ENCODE data around the gene PTPRC. TPM values are rescaled to one million over a fixed set of nuclear protein-coding genes. Genes with fewer than 3 reads are reported as not detected.

Gene PTPRC
- total RNA-seq, 1 donor from 2014 or later = 2.9 TPM

- no peak for DNase-seq (ENCODE audit: low spot score in 2 of 2)
- no peak for FAIRE-seq
Measured at GRCh38 chr1:198642983-198643382, 4.1 kb downstream of the PTPRC start.

GRCh38 chr1:198643808-198644207, 5.0 kb downstream of the PTPRC start:
- no peak for FAIRE-seq

GRCh38 chr1:198647055-198647454, 8.2 kb downstream of the PTPRC start:
- DNase-seq (ENCODE audit: low spot score in 2 of 2) (no peak), FAIRE-seq (no peak)

More at GRCh38 chr1:198643808-198644207, 5.0 kb downstream of the PTPRC start:
- DNase-seq (ENCODE audit: low spot score in 2 of 2) = no peak

GRCh38 chr1:198648592-198648991, 9.8 kb downstream of the PTPRC start:
- DNase-seq (ENCODE audit: low spot score in 2 of 2) = no peak
- no peak for FAIRE-seq

- no peak for DNase-seq (ENCODE audit: low spot score in 2 of 2)
- no peak for FAIRE-seq
Measured at GRCh38 chr1:198649232-198649967, 10.6 kb downstream of the PTPRC start.

- no peak for DNase-seq (ENCODE audit: low spot score in 2 of 2)
- FAIRE-seq = no peak
Measured at GRCh38 chr1:198649968-198650338, 11.1 kb downstream of the PTPRC start.

GRCh38 chr1:198650506-198650905, 11.7 kb downstream of the PTPRC start:
- DNase-seq (ENCODE audit: low spot score in 2 of 2) (no peak), FAIRE-seq (no peak)

- DNase-seq (ENCODE audit: low spot score in 2 of 2) (no peak), FAIRE-seq (no peak)
Measured at GRCh38 chr1:198651650-198652400, 13.0 kb downstream of the PTPRC start.

- no peak for FAIRE-seq
- no peak for DNase-seq (ENCODE audit: low spot score in 2 of 2)
Measured at GRCh38 chr1:198653808-198654413, 15.1 kb downstream of the PTPRC start.

- FAIRE-seq = no peak
- DNase-seq (ENCODE audit: low spot score in 2 of 2) = no peak
Measured at GRCh38 chr1:198655459-198656121, 16.8 kb downstream of the PTPRC start.

- FAIRE-seq (no peak), DNase-seq (ENCODE audit: low spot score in 2 of 2) (no peak)
Measured at GRCh38 chr1:198656500-198656932, 17.7 kb downstream of the PTPRC start.

GRCh38 chr1:198657550-198658064, 18.8 kb downstream of the PTPRC start:
- FAIRE-seq (no peak), DNase-seq (ENCODE audit: low spot score in 2 of 2) (no peak)

- FAIRE-seq = no peak
- DNase-seq (ENCODE audit: low spot score in 2 of 2) = no peak
Measured at GRCh38 chr1:198660341-198661261, 21.8 kb downstream of the PTPRC start.

- DNase-seq (ENCODE audit: low spot score in 2 of 2) (no peak), FAIRE-seq (no peak)
Measured at GRCh38 chr1:198662821-198663220, 24.0 kb downstream of the PTPRC start.

- DNase-seq (ENCODE audit: low spot score in 2 of 2) (no peak), FAIRE-seq (no peak)
Measured at GRCh38 chr1:198664068-198664788, 25.4 kb downstream of the PTPRC start.

- FAIRE-seq (no peak), DNase-seq (ENCODE audit: low spot score in 2 of 2) (no peak)
Measured at GRCh38 chr1:198667186-198667585, 28.3 kb downstream of the PTPRC start.

GRCh38 chr1:198667807-198668206, 29.0 kb downstream of the PTPRC start:
- no peak for FAIRE-seq

GRCh38 chr1:198669023-198669698, 30.3 kb downstream of the PTPRC start:
- DNase-seq (ENCODE audit: low spot score in 2 of 2) (no peak), FAIRE-seq (no peak)

More at GRCh38 chr1:198667807-198668206, 29.0 kb downstream of the PTPRC start:
- no peak for DNase-seq (ENCODE audit: low spot score in 2 of 2)
